HG03196 (cell line): ENCODE data around the gene ZP2.
"Not testable (repeated sequence)": the region's sequence is repeated elsewhere in the genome, so short reads cannot be mapped to it uniquely, and the experiment has no call there.

Source experiments
- ATAC-seq: cut with Tn5 transposase; IDR thresholded peaks from one replicate; pipeline ENCODE4 v1.9.1; 2021; ENCODE audit not compliant: unreplicated experiment

Gene ZP2

DNA sequence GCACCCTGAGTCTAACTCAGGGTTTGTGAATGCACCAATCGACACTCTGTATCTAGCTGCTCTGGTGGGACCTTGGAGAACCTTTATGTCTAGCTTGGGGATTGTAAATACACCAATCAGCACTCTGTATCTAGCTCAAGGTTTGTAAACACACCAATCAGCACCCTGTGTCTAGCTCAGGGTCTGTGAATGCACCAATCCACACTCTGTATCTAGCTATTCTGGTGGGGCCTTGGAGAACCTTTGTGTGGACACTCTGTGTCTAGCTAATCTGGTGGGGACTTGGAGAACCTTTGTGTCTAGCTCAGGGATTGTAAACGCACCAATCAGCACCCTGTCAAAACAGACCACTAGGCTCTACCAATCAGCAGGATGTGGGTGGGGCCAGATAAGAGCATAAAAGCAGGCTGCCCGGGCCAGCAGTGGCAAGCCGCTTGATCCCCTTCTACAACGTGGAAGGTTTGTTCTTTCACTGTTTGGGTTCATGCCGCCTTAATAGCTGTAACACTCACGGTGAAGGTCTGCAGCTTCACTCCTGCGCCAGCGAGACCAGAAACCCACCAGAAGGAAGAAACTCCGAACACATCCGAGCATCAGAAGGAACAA lies 58.1 kb downstream of the ZP2 start:
- not testable (repeated sequence) for ATAC-seq

DNA sequence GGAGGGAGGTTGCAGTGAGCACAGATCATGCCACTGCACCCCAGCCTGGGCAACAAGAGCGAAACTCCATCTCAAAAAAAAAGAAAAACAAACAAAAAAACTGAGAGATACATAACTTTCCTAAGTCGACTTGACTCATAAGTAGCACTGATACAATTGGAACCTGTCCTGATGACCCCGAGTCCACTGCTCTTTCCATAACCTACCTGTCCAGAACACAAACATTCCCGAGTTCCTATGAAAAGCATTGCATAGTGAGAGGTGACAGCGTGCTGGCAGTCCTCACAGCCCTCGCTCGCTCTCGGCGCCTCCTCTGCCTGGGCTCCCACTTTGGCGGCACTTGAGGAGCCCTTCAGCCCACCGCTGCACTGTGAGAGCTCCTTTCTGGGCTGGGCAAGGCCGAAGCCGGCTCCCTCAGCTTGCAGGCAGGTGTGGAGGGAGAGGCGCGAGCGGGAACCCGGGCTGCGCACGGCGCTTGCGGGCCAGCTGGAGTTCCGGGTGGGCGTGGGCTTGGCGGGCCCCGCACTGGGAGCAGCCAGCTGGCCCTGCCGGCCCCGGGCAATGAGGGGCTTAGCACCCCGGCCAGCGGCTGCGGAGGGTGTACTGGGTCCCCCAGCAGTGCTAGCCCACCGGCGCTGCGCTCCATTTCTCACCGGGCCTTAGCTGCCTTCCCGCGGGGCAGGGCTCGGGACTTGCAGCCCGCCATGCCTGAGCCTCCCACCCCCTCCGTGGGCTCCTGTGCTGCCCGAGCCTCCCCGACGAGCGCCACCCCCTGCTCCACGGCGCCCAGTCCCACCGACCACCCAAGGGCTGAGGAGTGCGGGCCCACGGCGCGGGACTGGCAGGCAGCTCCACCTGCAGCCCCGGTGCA lies 59.0 kb downstream of the ZP2 start:
- ATAC-seq: not testable (repeated sequence)

DNA sequence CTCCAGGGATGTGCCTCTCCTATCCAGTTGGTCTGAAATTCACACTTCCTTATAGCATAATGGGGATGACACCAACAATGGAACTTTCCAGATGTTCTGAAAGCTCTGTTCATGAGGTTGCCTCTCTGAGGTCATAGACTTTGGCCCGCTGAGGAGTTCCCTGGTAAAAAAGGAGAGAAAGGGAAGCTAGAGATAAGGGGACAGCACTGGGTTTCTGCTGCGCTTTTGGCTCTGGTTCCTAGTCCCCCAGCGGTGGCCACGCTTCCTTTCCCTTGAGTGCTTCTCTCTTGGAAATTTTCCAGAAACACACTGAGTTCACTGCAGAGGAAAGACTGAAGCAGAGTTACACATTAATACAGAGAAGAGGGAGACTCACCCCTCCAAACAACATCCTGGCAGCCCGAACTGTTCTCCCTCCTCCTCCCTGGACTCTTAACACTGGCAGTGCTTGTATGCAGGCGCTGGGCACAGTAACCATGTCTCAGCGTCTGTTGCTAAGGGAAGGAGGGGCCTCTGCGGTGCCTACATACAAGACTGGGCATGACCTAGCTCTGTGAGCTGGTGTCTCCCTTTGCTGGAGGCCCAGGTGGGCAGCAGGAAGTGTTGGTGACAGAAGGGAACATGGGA lies 60.9 kb downstream of the ZP2 start, which contains the start of gene DNAH3:
DNAH3 (minus strand) TSS at position 472 of the 627 bp plus-strand sequence. CDS start 527 bp downstream, outside the sequence.
- ATAC-seq: no peak
